Measurements from ENCODE around the gene CLGN.

Gene CLGN

GRCh38 chr4:140373328-140374129 is 53.9 kb downstream of the CLGN start, which contains the start of gene SCOC:
TSS of gene SCOC (plus strand) at chr4:140373646. CDS start at chr4:140379171, 5,525 bp downstream.
- DNase-seq = peak; percentile 99

- DNase-seq = peak; percentile 71
Measured at GRCh38 chr4:140372751-140373327, 54.6 kb downstream of the CLGN start.

GRCh38 chr4:140368686-140369085 is 58.8 kb downstream of the CLGN start:
- no peak for DNase-seq

DNA sequence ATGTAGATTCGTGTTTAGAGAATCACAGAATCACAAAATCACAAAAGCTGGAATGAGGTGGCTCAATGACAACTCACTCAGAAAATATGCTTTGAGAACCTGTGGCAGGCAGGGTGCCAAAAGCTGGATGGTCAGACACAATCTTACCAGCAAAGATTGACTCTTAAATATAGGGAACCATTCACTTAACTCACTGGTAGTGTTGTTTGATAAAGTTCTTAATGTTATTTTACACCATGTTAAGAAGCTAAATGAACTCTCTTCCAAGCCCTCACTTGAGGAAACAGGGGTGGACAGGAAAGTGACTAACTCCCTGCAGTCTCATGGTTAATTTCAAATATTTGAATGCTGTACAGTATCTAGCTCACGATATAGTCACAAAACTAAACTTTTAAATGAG is 59.7 kb downstream of the CLGN start:
- no peak for DNase-seq

DNA sequence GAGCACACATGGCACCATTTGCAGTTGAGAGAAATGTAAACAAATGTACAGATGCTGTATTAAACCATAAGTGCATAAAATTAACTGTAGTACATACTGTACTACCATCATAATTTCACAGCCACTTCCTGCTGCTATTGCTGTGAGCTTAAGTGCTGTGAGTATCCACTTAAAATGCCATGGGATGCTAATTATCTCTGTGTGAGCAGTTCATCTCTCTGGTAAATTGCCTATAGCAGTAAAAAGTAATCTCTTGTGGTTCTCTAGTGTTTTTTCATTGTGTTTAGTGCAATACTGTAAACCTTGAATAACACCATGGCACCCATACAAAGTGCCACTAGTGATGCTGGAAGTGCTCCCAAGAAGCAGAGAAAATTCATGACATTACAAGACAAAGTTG is 63.9 kb downstream of the CLGN start:
- no peak for DNase-seq

DNA sequence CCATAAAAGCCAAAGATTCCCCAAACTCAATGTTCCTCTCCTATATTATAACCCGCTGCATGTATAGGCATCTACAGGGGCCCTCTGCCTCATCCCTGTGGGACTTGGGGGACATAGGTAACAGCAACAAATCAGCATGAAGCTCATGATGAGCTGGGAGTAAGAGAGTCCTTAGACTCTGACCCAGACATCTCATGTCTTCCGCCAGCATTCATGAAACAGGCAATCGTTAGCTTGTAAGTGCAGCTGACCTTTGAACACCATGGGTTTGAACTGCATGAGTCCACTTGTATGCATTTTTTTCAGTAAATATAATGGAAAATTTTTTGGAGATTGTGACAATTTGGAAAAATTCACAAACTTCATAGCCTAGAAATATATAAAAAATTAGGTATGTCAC is 64.4 kb downstream of the CLGN start:
- no peak for DNase-seq

DNA sequence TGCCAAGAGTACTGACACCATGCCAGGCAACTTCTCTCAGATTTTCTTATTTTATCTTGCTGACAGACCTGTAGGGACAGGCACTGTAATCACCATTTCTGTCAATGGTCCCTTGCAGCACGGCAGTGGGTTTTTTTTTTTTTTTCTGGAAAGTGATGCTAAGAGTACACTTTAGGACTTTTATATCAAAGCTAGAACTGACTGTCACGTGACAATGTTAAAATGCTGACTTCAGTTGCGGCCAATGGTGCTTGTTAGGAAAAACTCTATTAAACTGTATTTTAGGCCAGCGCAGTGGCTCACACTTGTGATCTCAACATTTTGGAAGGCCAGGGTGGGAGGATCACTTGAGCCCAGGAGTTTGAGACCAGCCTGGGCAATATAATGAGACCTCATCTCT is 66.3 kb downstream of the CLGN start:
- DNase-seq = no peak

GRCh38 chr4:140359562-140360427 is 67.7 kb downstream of the CLGN start:
- DNase-seq = peak; percentile 90

DNA sequence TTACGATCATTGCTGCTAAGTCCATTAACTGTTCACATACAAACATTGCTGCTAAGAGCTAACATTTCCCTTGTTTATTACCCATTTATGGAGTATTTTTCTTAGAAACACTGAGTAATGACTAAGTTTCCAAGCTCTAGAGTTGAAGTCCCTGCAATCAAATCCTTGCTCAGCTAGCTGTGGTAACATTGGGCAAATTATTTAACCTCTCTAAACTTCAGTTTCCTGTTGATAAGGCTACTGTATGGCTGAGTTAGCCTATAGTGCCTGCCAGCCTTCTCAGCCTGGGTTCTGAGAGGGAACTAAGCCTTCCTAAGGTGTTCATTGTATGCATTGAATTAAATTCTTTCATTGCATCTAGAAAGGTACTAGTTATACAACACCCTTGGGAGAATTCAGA is 69.2 kb downstream of the CLGN start:
- no peak for DNase-seq

DNA sequence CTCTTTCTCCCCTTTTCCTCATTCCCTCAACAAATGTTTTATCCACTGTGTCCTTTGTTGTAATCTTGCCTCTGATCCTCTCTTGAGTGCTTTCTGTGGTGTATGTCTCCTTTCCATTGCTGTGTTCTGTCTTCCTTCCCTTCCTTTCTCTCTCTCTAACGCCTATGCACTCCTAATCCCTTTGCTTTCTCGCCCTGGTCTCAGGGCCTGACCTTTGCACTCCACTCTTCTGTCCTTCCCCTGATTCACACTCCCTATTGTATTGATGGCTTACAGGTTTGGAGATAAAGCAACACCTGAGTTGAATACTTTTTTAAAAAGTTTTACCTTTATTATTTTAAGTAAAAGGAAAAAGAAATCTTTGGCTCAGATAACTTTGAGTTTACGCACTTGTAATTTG is 69.6 kb downstream of the CLGN start:
- no peak for DNase-seq

- no peak for DNase-seq
Measured at GRCh38 chr4:140355288-140355687, 72.2 kb downstream of the CLGN start.

GRCh38 chr4:140353786-140354185 is 73.7 kb downstream of the CLGN start:
- DNase-seq = no peak

GRCh38 chr4:140351093-140352075 is 76.1 kb downstream of the CLGN start:
- DNase-seq = no peak

- no peak for DNase-seq
Measured at GRCh38 chr4:140349816-140350215, 77.6 kb downstream of the CLGN start.

GRCh38 chr4:140346136-140346535 is 81.3 kb downstream of the CLGN start:
- no peak for DNase-seq

DNA sequence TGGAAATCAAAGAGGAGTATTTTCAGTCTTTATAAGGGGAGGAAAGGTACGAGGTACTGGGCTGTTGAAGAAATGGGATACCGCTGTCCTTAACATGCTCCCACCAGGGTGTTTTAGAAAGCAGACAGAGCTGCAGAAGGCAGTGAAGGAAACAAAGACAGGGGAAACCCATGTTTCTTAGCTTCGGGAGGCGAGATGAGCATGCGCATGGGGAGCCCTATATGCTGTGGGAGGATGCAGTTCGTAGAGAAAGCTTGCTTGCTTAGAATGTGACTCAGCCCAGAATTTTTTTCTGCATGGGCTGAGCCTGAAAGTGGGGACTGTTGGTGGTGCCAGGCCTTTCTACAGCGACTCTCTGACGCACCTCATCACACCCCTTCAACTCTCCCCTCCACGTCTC is 82.8 kb downstream of the CLGN start:
- no peak for DNase-seq

DNA sequence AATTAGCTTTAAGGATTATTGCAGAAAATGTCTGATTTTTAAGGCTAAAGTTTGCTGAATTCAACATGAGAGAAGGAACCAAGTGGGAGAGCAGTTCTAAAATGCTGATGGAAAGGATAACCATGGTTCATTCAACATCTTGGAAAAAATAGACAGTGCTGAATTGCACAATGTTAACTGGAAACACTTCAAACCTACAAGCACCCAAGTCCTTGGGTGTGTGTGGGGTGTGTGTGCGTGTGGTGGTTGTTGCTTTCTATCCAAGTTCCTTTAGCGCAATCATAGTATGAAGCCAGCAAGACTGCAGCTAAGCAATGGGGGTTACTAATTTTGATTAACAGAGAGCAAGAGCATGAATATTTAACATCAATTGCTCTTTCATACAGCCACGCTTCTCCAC is 83.3 kb downstream of the CLGN start:
- DNase-seq = no peak

DNA sequence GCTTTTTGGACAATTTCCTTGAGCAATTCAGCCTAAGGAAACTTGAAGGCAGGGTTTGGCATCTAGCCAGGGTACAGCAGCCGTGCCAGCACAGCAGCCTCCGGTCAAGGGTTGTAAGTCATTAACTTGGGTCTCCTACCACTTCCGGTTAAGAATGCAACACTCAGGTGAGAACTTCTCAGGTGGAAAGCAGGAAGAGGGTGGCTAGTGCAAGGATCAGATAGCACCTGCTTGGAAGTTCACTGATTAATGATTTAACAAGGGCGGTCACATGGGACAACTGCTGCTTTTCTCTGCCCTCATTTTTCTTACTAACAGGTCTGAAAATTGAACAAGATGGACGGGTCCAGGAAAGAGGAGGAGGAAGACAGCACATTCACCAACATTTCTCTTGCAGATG is 84.1 kb downstream of the CLGN start:
- no peak for DNase-seq

DNA sequence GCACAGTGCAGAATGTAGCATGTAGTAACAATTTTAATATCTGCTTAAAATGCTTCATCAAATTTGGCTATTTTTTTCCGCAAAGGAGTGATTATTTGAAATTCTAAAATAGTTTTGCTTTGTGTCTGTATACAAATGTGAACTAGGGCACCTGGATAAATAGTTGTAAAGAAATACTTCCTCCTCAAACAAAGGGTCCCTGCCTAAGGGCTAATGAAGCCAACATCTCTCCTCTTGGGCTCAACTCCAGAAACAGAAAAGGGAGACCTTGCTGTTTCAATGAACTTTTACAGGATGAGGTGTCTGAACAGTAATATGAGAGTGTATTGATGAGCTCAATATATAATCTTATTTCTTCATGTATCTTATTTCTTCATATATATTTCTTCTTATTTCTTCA is 84.8 kb downstream of the CLGN start:
- no peak for DNase-seq
